Gastroesophageal sphincter (tissue), 3 donors: ENCODE data around the gene GRIP2.

Experiments used
- POLR2A ChIP-seq, 2 donors: fragments of 450-650 bp; IDR thresholded peaks; one replicate each; pipeline ENCODE4 v1.6.1; 2017; ENCODE audit warnings: antibody characterized with exemption in 2 of 2, mild to moderate bottlenecking in 2 of 2, moderate library complexity in 1 of 2
- POLR2AphosphoS5 ChIP-seq: sonication (generic); formaldehyde crosslinking; IDR thresholded peaks from one replicate; pipeline ENCODE4 v1.6.1; 2017; ENCODE audit warnings: antibody characterized with exemption
- TF ChIP-seq, protein P1 (sequence below), 4 experiments: fragments of 200-600 bp in 2 of 4; fragments of 450-650 bp in 2 of 4; sonication (generic) in 1 of 4; IDR thresholded peaks; one replicate each; pipeline ENCODE4 v1.5.1; 2017 to 2019; ENCODE audit warnings: antibody characterized with exemption in 4 of 4, mild to moderate bottlenecking in 2 of 4, moderate library complexity in 2 of 4

DNA sequence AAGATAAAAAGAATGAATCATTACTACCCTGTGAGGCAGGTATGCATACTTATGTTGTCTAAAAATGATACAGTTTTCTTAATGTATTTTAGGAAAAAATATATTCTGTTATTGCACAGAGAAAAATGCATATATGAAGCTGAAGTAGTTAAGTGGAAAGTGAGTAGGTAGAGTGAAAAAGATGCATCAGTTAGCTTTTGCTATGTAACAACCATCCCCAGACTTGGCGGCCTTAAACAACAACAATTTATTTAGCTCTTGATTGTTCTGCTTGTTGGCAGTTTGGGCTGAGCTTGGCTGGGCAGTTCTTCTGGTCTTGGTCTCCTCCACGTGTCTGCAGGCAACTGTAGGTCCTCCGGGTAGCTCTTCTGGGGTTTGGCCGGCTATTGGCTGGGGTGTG lies 92.1 kb downstream of the GRIP2 start:
- no peak for TF ChIP-seq POLR2A (IDR thresholded peaks at IDR 0.05)
- TF ChIP-seq, protein P1, sequence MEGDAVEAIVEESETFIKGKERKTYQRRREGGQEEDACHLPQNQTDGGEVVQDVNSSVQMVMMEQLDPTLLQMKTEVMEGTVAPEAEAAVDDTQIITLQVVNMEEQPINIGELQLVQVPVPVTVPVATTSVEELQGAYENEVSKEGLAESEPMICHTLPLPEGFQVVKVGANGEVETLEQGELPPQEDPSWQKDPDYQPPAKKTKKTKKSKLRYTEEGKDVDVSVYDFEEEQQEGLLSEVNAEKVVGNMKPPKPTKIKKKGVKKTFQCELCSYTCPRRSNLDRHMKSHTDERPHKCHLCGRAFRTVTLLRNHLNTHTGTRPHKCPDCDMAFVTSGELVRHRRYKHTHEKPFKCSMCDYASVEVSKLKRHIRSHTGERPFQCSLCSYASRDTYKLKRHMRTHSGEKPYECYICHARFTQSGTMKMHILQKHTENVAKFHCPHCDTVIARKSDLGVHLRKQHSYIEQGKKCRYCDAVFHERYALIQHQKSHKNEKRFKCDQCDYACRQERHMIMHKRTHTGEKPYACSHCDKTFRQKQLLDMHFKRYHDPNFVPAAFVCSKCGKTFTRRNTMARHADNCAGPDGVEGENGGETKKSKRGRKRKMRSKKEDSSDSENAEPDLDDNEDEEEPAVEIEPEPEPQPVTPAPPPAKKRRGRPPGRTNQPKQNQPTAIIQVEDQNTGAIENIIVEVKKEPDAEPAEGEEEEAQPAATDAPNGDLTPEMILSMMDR (IDR thresholded peaks at IDR 0.05) = no peak
- no peak for TF ChIP-seq POLR2AphosphoS5
